Measurements from ENCODE around the gene SP2.

GRCh38 chr17:47975823-47976205 lies 79.8 kb downstream of the SP2 start:
- TF ChIP-seq ZFX (IDR thresholded peaks at IDR 0.05; ENCODE audit: borderline replicate concordance): no peak
- TF ChIP-seq CTCF (IDR thresholded peaks at IDR 0.05): no peak

All from 22Rv1 (cell line).